Measurements from ENCODE around the gene RIPPLY3.
"Not testable (repeated sequence)": the region's sequence is repeated elsewhere in the genome, so short reads cannot be mapped to it uniquely, and the experiment has no call there.

Gene RIPPLY3

DNA sequence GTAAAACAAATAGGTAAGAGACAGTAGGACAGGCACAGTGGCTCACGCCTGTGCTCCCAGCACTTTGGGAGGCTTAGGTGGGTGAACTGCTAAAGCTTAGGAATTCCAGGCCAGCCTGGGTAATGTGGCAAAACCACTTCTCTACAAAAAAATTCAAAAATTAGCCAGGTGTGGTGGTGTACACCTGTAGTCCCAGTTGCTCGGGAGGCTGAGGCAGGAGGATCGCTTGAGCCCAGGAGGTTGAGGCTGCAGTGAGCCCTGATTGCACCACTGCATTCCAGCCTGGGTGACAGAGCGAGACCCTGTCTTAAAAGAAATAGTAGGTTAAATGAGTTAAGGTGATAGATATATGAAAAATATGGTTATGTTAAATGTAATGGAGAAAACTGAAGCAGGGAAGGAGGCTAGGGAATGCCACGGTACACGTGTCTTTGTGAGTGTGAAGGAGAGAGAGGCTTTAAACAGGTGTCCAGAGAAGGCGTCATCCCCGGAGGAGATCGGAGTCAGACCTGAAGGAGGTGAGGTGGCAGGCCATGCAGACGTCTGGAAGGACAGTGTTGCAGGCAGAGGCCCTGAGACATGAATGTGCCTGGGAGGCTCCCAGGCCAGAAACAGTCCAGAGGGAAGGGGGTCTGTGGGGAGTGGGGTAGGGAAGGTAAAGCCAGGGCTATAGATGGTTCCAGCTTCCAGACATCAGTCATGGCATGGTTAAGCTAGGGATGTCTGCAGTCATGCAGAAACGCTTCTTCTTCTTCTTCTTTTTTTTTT is 7.2 kb upstream of the RIPPLY3 start:
- TF ChIP-seq, protein P1, sequence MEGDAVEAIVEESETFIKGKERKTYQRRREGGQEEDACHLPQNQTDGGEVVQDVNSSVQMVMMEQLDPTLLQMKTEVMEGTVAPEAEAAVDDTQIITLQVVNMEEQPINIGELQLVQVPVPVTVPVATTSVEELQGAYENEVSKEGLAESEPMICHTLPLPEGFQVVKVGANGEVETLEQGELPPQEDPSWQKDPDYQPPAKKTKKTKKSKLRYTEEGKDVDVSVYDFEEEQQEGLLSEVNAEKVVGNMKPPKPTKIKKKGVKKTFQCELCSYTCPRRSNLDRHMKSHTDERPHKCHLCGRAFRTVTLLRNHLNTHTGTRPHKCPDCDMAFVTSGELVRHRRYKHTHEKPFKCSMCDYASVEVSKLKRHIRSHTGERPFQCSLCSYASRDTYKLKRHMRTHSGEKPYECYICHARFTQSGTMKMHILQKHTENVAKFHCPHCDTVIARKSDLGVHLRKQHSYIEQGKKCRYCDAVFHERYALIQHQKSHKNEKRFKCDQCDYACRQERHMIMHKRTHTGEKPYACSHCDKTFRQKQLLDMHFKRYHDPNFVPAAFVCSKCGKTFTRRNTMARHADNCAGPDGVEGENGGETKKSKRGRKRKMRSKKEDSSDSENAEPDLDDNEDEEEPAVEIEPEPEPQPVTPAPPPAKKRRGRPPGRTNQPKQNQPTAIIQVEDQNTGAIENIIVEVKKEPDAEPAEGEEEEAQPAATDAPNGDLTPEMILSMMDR (IDR thresholded peaks at IDR 0.05; ENCODE audit: unreplicated experiment in 3 of 3), result no peak
- Mint-ChIP-seq H3K36me3 (ENCODE audit: low read depth) (no peaks in the 10 kb centered on the region), H3K4me3 (no peak overlapping the region), H3K27ac (no peak overlapping the region), H3K4me1 (peaks cover 6% of the 10 kb centered on the region), H3K27me3 (ENCODE audit: low read depth) (peaks cover 24% of the 10 kb centered on the region), H3K9me3 (peaks cover 3% of the 10 kb centered on the region)

DNA sequence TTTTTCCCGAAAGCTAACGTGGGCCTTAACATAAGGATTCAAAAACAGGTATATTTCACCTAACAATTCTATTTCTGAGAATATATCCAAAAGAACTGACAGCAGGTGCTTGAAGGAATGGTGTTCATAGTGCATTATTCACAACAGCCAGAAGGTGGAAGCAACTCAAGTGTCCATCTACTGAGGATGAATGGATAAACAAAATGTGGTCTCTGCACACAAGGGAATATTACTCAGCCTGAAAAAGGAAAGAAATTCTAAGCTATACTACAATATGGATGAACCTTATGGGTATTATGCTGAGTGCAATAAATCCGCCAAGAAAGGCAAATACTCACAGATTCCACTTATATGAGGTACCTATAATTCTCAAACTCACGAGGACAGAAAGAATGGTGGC is 6.1 kb upstream of the RIPPLY3 start:
- Mint-ChIP-seq H3K9me3 (peaks cover 3% of the 10 kb centered on the region), H3K4me1 (peaks cover 6% of the 10 kb centered on the region), H3K36me3 (ENCODE audit: low read depth) (no peaks in the 10 kb centered on the region), H3K27me3 (ENCODE audit: low read depth) (peaks cover 35% of the 10 kb centered on the region), H3K4me3 (no peak overlapping the region), H3K27ac (no peak overlapping the region)
- TF ChIP-seq, protein P1 (IDR thresholded peaks at IDR 0.05; ENCODE audit: unreplicated experiment in 3 of 3), result no peak

- peaks cover 6% of the 10 kb centered on the region for H3K4me1 Mint-ChIP-seq
- no peak overlapping the region for H3K4me3 Mint-ChIP-seq
- peak overlapping the region in 2 of 3 experiments; percentile 7 to 22 for H3K27ac Mint-ChIP-seq
- TF ChIP-seq, protein P1 (IDR thresholded peaks at IDR 0.05; ENCODE audit: unreplicated experiment in 3 of 3), result no peak
- H3K27me3 Mint-ChIP-seq (ENCODE audit: low read depth), result peaks cover 45% of the 10 kb centered on the region
- no peaks in the 10 kb centered on the region for H3K36me3 Mint-ChIP-seq (ENCODE audit: low read depth)
- peaks cover 3% of the 10 kb centered on the region for H3K9me3 Mint-ChIP-seq
Measured at GRCh38 chr21:37001441-37001840, 5.1 kb upstream of the RIPPLY3 start.

- H3K9me3 Mint-ChIP-seq; H3K36me3 Mint-ChIP-seq (ENCODE audit: low read depth); H3K27ac Mint-ChIP-seq; H3K4me1 Mint-ChIP-seq: not testable (repeated sequence)
- Mint-ChIP-seq H3K27me3 (ENCODE audit: low read depth) (peaks cover 56% of the 10 kb centered on the region), H3K4me3 (peak overlapping the region in 1 of 3 experiments; percentile 14)
Measured at GRCh38 chr21:37002851-37003250, 3.7 kb upstream of the RIPPLY3 start.

DNA sequence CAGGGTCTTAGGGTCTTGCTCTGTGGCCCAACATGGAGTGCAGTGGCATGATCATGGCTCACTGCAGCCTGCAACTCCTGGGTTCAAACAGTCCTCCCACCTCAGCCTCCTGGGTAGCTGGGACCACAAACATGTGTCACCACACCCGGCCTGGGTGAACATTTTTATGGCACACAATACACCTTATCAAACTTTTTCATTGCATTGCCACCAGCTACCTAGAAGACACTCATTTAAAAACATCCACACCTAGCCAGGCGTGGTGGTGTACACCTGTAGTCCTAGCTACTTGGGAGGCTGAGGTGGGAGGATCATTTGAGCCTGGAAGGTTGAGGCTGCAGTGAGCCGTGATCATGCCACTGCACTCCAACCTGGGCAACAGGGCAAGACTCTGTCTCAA is 2.6 kb upstream of the RIPPLY3 start:
- not testable (repeated sequence) for H3K4me1 Mint-ChIP-seq; H3K27ac Mint-ChIP-seq; H3K4me3 Mint-ChIP-seq; H3K36me3 Mint-ChIP-seq (ENCODE audit: low read depth); H3K9me3 Mint-ChIP-seq
- peaks cover 63% of the 10 kb centered on the region for H3K27me3 Mint-ChIP-seq (ENCODE audit: low read depth)

DNA sequence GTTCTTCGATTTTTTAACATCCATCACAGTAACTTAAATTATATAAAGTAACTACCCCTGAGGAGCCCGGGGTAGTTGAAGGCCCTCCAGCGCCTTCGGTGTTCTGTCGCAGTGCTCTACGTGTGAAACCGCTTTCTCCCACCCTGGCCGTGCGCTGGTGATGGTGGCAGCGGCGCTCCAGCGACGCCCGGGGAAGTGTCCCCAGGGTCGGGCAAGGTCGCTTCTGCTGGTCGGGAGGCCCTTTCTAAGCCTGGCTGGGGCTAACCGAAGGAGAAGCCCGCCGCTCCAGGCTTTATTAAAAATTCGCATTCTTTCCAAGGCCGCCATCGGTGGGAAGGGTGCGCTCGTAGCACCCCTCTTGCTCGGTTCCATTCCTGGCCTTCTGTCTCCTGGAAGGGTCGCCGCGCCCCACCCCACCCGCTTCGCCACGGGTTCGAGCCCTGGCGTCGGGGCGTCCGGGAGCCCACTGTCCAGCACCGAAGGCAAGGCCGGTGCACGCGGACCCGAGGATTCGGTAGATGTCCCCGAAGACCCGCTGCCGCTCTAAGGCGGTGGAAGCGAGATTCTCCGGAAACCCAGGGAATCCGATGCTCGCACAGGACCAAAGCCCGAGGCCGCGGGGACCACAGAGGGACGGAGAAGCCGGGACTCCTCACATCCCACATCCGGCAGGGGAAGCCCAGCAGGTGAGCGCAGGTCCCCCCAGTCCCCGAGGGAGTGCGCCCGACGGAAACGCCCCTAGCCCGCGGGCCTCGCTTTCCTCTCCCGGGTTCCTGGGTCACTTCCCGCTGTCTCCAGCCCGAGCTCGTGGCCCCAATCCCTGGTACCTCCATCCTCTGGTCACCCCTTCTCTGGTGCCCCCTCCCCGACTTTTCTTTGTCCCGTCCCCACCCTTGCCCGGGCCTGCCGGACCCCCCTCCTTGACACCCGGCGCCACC is 685 bp upstream of the RIPPLY3 start:
- no peaks in the 10 kb centered on the region for H3K36me3 Mint-ChIP-seq (ENCODE audit: low read depth)
- H3K27ac Mint-ChIP-seq, result no peak overlapping the region
- peaks cover 10% of the 10 kb centered on the region for H3K4me1 Mint-ChIP-seq
- peaks cover 76% of the 10 kb centered on the region for H3K27me3 Mint-ChIP-seq (ENCODE audit: low read depth)
- peak overlapping the region; percentile 49 to 70 (median 65) for H3K4me3 Mint-ChIP-seq
- H3K9me3 Mint-ChIP-seq, result no peaks in the 10 kb centered on the region
- TF ChIP-seq, protein P1 (IDR thresholded peaks at IDR 0.05; ENCODE audit: unreplicated experiment in 3 of 3), result no peak

Data from nephron (organoid).